EL (cell line): ENCODE results near the gene TRAF4.
"Not testable (repeated sequence)": the region's sequence is repeated elsewhere in the genome, so short reads cannot be mapped to it uniquely, and the experiment has no call there.

Experiments used
- DNase-seq: peaks from one replicate; pipeline ENCODE4 v3.0.0-alpha.2; 2016

The TRAF4 gene

GRCh38 chr17:28794846-28795441 lies 51.1 kb downstream of the TRAF4 start:
- DNase-seq: not testable (repeated sequence)

- DNase-seq: no peak
These were observed 52.3 kb downstream of the TRAF4 start for GRCh38 chr17:28796062-28796461.
